HG03280 (cell line): ENCODE measurements around the gene DIPK1A.

Experiments used
- ATAC-seq: cut with Tn5 transposase; IDR thresholded peaks from one replicate; pipeline ENCODE4 v1.9.1; 2021; ENCODE audit warnings: mild to moderate bottlenecking, moderate library complexity; ENCODE audit not compliant: unreplicated experiment

DIPK1A gene

GRCh38 chr1:92808381-92808780 lies 152.9 kb downstream of the DIPK1A start:
- ATAC-seq = no peak

GRCh38 chr1:92805216-92805615 lies 156.0 kb downstream of the DIPK1A start:
- no peak for ATAC-seq

GRCh38 chr1:92804721-92805201 lies 156.5 kb downstream of the DIPK1A start:
- no peak for ATAC-seq

GRCh38 chr1:92803140-92803887 lies 157.9 kb downstream of the DIPK1A start:
- no peak for ATAC-seq

- ATAC-seq = no peak
These were observed 163.3 kb downstream of the DIPK1A start for GRCh38 chr1:92797961-92798360.

GRCh38 chr1:92797297-92797696 lies 164.0 kb downstream of the DIPK1A start:
- no peak for ATAC-seq

- no peak for ATAC-seq
These were observed 166.1 kb downstream of the DIPK1A start for GRCh38 chr1:92795166-92795565.

- no peak for ATAC-seq
These were observed 168.9 kb downstream of the DIPK1A start for GRCh38 chr1:92792340-92792782.
